Thyroid gland (tissue), 4 donors: ENCODE results near the gene AXL.

Experiments
- POLR2A ChIP-seq, 2 donors: fragments of 450-650 bp; IDR thresholded peaks; one replicate each; pipeline ENCODE4 v1.6.1; 2017; ENCODE audit warnings: antibody characterized with exemption in 2 of 2, mild to moderate bottlenecking in 2 of 2, moderate library complexity in 1 of 2
- TF ChIP-seq, protein P1 (sequence below), 6 experiments: fragments of 200-600 bp in 3 of 6; fragments of 450-650 bp in 3 of 6; sonication (generic) in 3 of 6; IDR thresholded peaks; one replicate each; pipeline ENCODE4 v1.5.1; 2016 to 2019; ENCODE audit warnings: antibody characterized with exemption in 6 of 6, mild to moderate bottlenecking in 2 of 6, inconsistent platforms in 1 of 6, moderate library complexity in 1 of 6

- TF ChIP-seq POLR2A (IDR thresholded peaks at IDR 0.05) = no peak
- TF ChIP-seq, protein P1, sequence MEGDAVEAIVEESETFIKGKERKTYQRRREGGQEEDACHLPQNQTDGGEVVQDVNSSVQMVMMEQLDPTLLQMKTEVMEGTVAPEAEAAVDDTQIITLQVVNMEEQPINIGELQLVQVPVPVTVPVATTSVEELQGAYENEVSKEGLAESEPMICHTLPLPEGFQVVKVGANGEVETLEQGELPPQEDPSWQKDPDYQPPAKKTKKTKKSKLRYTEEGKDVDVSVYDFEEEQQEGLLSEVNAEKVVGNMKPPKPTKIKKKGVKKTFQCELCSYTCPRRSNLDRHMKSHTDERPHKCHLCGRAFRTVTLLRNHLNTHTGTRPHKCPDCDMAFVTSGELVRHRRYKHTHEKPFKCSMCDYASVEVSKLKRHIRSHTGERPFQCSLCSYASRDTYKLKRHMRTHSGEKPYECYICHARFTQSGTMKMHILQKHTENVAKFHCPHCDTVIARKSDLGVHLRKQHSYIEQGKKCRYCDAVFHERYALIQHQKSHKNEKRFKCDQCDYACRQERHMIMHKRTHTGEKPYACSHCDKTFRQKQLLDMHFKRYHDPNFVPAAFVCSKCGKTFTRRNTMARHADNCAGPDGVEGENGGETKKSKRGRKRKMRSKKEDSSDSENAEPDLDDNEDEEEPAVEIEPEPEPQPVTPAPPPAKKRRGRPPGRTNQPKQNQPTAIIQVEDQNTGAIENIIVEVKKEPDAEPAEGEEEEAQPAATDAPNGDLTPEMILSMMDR (IDR thresholded peaks at IDR 0.05) = no peak
Measured at GRCh38 chr19:41214161-41214560, 4.9 kb upstream of the AXL start.
